CD4-positive, alpha-beta T cell treated with Interleukin-15 for 4 hours (primary cell): Measurements from ENCODE around the gene MRPL54.

Source experiments
- DNase-seq: peaks from one replicate; pipeline ENCODE4 v3.0.0-alpha.2; 2020; ENCODE audit warnings: low spot score

The MRPL54 gene

GRCh38 chr19:3785938-3786824, 23.7 kb downstream of the MRPL54 start, which contains the start of gene MATK:
Gene MATK, minus strand, starts transcription at chr19:3786381. Its CDS starts 1,246 bp downstream, at chr19:3785135.
- DNase-seq, result no peak

- peak; percentile 37 for DNase-seq
These were observed 26.7 kb downstream of the MRPL54 start for GRCh38 chr19:3788996-3789778.

- no peak for DNase-seq
These were observed 27.8 kb downstream of the MRPL54 start for GRCh38 chr19:3790209-3790734.

GRCh38 chr19:3790941-3791340, 28.5 kb downstream of the MRPL54 start:
- DNase-seq, result no peak

GRCh38 chr19:3792114-3792513, 29.6 kb downstream of the MRPL54 start:
- DNase-seq, result no peak

- DNase-seq, result no peak
These were observed 31.3 kb downstream of the MRPL54 start for GRCh38 chr19:3793799-3794198.

- DNase-seq, result no peak
These were observed 33.9 kb downstream of the MRPL54 start for GRCh38 chr19:3796358-3796757.

- DNase-seq, result peak; percentile 54
These were observed 35.7 kb downstream of the MRPL54 start for GRCh38 chr19:3798137-3798536.

- no peak for DNase-seq
These were observed 38.5 kb downstream of the MRPL54 start for GRCh38 chr19:3800996-3801395.

- DNase-seq, result peak; percentile 43
These were observed 39.1 kb downstream of the MRPL54 start for GRCh38 chr19:3801412-3802096.

GRCh38 chr19:3803114-3803888, 40.8 kb downstream of the MRPL54 start:
- DNase-seq, result no peak

GRCh38 chr19:3803986-3804385, 41.5 kb downstream of the MRPL54 start:
- no peak for DNase-seq

- DNase-seq, result no peak
These were observed 41.9 kb downstream of the MRPL54 start for GRCh38 chr19:3804429-3804828.

GRCh38 chr19:3805859-3806258, 43.4 kb downstream of the MRPL54 start:
- DNase-seq, result no peak

- DNase-seq, result no peak
These were observed 44.6 kb downstream of the MRPL54 start for GRCh38 chr19:3807131-3807480.

- no peak for DNase-seq
These were observed 45.3 kb downstream of the MRPL54 start for GRCh38 chr19:3807574-3808354.

GRCh38 chr19:3808420-3809143, 46.1 kb downstream of the MRPL54 start:
- DNase-seq, result no peak

GRCh38 chr19:3809881-3810707, 47.6 kb downstream of the MRPL54 start:
- no peak for DNase-seq

- DNase-seq, result no peak
These were observed 48.4 kb downstream of the MRPL54 start for GRCh38 chr19:3810708-3811355.
